ENCODE data around the gene RNLS.

DNA sequence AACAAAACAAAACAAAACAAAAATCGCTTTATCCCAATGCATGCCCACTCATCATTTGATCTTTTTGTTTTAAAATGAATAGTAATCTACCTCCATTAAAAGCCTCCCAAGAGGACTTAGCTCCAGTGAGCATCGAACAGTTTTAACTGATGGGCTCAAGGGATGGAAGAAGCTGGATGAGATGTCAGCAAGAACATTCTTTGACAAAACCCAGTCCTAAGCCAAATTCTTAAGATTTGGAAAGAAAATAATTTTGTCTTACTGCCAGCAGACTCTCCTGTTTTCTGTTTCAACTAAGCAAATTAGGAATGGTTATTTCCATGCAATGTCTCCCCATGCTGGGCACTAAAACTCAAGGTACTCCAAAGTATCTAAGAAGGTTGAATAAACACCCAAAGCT is 127.3 kb downstream of the RNLS start:
- TF ChIP-seq, protein P1, sequence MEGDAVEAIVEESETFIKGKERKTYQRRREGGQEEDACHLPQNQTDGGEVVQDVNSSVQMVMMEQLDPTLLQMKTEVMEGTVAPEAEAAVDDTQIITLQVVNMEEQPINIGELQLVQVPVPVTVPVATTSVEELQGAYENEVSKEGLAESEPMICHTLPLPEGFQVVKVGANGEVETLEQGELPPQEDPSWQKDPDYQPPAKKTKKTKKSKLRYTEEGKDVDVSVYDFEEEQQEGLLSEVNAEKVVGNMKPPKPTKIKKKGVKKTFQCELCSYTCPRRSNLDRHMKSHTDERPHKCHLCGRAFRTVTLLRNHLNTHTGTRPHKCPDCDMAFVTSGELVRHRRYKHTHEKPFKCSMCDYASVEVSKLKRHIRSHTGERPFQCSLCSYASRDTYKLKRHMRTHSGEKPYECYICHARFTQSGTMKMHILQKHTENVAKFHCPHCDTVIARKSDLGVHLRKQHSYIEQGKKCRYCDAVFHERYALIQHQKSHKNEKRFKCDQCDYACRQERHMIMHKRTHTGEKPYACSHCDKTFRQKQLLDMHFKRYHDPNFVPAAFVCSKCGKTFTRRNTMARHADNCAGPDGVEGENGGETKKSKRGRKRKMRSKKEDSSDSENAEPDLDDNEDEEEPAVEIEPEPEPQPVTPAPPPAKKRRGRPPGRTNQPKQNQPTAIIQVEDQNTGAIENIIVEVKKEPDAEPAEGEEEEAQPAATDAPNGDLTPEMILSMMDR (IDR thresholded peaks at IDR 0.05): no peak
- TF ChIP-seq POLR2A (IDR thresholded peaks at IDR 0.05) (no peak), POLR2AphosphoS5 (IDR thresholded peaks at IDR 0.05) (no peak)
